Lower lobe of right lung (tissue), 2 donors: ENCODE data around the gene RXRG. TPM values are rescaled to one million over a fixed set of nuclear protein-coding genes. Genes with fewer than 3 reads are reported as not detected.
A peak's percentile ranks its signal among the peaks of the same experiment; 100 is the strongest.

Source experiments
- ATAC-seq, 2 donors: fragments of 200-7000 bp; cut with Tn5 transposase; one replicate each; pipeline ENCODE4 v1.9.1; 2020 to 2022; ENCODE audit warnings: mild to moderate bottlenecking in 2 of 2, moderate library complexity in 2 of 2
- DNase-seq: peaks from one replicate; pipeline ENCODE4 v3.0.0-alpha.2; 2020
- H3K27ac ChIP-seq: fragments of 200-600 bp; one replicate; pipeline ENCODE4 v1.8.0; 2022
- H3K27me3 ChIP-seq: fragments of 200-600 bp; one replicate; pipeline ENCODE4 v1.8.0; 2022; ENCODE audit warnings: low read depth
- H3K36me3 ChIP-seq: fragments of 200-600 bp; one replicate; pipeline ENCODE4 v1.8.0; 2022; ENCODE audit warnings: mild to moderate bottlenecking
- H3K4me1 ChIP-seq: fragments of 200-600 bp; one replicate; pipeline ENCODE4 v1.8.0; 2022
- H3K4me3 ChIP-seq: fragments of 200-600 bp; one replicate; pipeline ENCODE4 v1.8.0; 2022; ENCODE audit warnings: mild to moderate bottlenecking
- H3K9me3 ChIP-seq: fragments of 200-600 bp; one replicate; pipeline ENCODE4 v1.8.0; 2022
- intact Hi-C: fragments of 100-400 bp; cut with DNase I; formaldehyde crosslinking; loops from one replicate; pipeline ENCODE4 v1.11.0; 2022
- total RNA-seq: library from RNA; stranded (reverse); fragmentation: NEBNext Ultra II Directional; extraction: Animal tissue kit (Norgen Biotek cat#: 25700); gene quantifications from one replicate; pipeline ENCODE4 v1.2.1, GENCODE V29; 2021
- TF ChIP-seq, protein P1 (sequence below): fragments of 200-600 bp; IDR thresholded peaks from one replicate; pipeline ENCODE4 v1.8.0; 2022; ENCODE audit warnings: antibody characterized with exemption, mild to moderate bottlenecking
- donor health status: DM: no; HTN: yes; CAD: no; lungs with severe emphysema.

The RXRG gene
- total RNA-seq, 1 donor from 2014 or later: 8.4 TPM

DNA sequence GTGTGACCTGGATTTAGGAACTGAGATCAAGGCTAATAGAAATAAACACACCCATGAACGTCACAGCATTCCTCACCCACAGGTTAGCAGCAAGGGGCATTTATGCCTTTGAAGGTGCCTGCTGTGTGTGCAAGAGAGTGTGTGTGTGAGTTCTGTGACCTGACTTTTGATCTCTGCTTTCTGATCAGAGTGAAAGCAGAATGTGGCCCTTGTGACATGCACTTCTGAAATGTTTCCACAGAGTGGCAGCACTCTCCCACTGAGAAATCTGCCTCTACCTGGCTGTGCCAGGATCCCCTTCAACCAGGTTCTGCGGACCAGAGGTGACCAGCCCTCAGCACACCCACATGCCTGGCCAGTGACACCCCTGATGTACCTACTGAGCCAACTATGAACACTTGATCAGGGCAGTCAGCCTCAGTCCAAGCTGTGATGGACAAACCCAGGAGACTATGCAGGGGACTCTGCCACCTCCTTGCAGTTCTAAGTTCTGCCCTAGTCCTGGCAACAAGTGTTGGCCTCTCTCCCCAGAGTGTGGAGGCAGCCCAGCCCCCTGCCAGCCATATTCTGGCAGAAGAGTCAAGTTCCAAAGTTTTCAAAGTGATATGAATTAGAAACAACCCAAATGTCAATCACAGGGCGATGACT, 41.0 kb downstream of the RXRG start:
- DNase-seq (peak; percentile 47), ATAC-seq (peak; percentile 79)
- no peaks in the 10 kb centered on the region for H3K36me3 ChIP-seq
- no peak overlapping the region for H3K4me3 ChIP-seq
- H3K27ac ChIP-seq: no peak overlapping the region
- no peaks in the 10 kb centered on the region for H3K27me3 ChIP-seq
- H3K9me3 ChIP-seq: no peaks in the 10 kb centered on the region
- TF ChIP-seq, protein P1, sequence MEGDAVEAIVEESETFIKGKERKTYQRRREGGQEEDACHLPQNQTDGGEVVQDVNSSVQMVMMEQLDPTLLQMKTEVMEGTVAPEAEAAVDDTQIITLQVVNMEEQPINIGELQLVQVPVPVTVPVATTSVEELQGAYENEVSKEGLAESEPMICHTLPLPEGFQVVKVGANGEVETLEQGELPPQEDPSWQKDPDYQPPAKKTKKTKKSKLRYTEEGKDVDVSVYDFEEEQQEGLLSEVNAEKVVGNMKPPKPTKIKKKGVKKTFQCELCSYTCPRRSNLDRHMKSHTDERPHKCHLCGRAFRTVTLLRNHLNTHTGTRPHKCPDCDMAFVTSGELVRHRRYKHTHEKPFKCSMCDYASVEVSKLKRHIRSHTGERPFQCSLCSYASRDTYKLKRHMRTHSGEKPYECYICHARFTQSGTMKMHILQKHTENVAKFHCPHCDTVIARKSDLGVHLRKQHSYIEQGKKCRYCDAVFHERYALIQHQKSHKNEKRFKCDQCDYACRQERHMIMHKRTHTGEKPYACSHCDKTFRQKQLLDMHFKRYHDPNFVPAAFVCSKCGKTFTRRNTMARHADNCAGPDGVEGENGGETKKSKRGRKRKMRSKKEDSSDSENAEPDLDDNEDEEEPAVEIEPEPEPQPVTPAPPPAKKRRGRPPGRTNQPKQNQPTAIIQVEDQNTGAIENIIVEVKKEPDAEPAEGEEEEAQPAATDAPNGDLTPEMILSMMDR: peak; percentile 63
- H3K4me1 ChIP-seq: no peaks in the 10 kb centered on the region
- intact Hi-C loops: loop anchor here (10.0 kb wide), 1 partner anchor 511 kb away; no protein-coding TSS in a partner anchor

DNA sequence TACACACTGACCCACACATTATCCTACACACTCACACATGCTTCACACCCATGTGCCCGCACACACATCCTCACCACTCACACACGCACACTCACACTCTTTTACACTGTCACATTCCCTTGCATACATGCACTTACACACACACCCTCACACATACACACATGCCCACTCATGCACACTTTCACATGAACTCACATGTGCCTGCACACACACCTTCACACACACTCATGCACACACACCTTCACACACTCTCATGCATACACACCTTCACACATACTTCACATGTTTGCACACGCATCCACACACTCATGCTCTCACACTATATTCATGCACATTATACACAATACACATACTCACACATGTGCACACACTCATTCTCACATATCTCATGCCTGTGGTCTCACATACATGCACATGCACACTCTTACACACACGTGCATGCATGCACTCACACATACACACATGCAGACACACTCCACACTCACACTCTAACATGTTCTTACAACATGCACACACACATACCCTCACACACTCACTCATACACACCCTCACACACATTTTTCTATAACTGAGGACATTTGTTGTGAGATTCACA, 42.3 kb downstream of the RXRG start:
- ATAC-seq (no peak), DNase-seq (no peak)
- Histone ChIP-seq H3K27me3 (no peaks in the 10 kb centered on the region), H3K4me1 (peaks cover 10% of the 10 kb centered on the region), H3K9me3 (no peaks in the 10 kb centered on the region), H3K27ac (no peak overlapping the region), H3K36me3 (no peaks in the 10 kb centered on the region), H3K4me3 (no peak overlapping the region)
- intact Hi-C loops: loop anchor here (10.0 kb wide), 1 partner anchor 512 kb away; no protein-coding TSS in a partner anchor
- TF ChIP-seq, protein P1: no peak

DNA sequence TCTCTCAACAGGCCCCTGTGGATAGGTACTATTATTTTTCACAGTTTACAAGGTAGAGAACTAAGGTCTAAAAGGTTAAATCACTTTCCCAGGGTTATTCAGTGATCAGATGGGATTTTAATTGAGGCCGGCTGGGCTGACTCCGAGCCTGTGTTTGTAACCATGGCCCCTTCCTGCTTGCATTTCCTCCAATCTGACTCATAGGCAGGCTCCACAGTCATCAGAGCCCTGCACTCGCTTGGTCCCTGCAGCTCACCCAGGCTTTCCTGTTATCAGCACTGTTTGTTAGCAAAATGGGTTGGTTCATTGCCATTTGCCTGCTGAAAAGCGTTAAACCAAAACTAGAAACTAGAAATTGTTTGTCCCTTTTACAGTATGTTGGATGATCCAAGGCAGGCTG, 47.0 kb downstream of the RXRG start:
- no peak overlapping the region for H3K4me3 ChIP-seq
- peaks cover 23% of the 10 kb centered on the region for H3K27me3 ChIP-seq
- H3K4me1 ChIP-seq: peaks cover 19% of the 10 kb centered on the region
- ATAC-seq: no peak
- peak overlapping the region; percentile 32 for H3K27ac ChIP-seq
- intact Hi-C loops: loop anchor here (5.0 kb wide), 1 partner anchor 194 kb away; no protein-coding TSS in a partner anchor
- H3K36me3 ChIP-seq: no peaks in the 10 kb centered on the region
- TF ChIP-seq, protein P1: no peak
- DNase-seq: no peak
- no peaks in the 10 kb centered on the region for H3K9me3 ChIP-seq

DNA sequence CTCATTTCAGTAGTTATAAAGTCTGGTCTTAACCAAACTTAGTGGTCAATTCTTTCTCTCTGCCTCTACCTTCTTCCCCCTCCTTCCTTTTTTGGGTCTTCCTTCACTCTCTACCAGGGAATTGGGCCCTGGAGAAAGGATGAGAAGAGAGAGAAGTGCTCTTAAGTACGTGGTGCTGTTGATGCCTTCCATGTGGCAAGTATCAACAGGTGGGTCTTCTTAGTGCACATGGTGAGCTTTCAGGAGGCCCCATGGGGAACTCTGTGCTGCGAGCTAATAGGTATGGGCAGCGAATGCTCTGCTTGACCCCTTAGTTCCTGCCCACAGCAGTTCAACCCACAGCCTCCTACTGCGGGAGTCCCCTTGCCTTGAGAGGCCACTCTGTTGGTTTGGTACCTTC, 49.0 kb downstream of the RXRG start:
- Histone ChIP-seq H3K27ac (no peak overlapping the region), H3K36me3 (no peaks in the 10 kb centered on the region), H3K4me3 (no peak overlapping the region), H3K9me3 (no peaks in the 10 kb centered on the region), H3K27me3 (peaks cover 27% of the 10 kb centered on the region), H3K4me1 (peaks cover 23% of the 10 kb centered on the region)
- intact Hi-C loops: loop anchor here (5.0 kb wide), 1 partner anchor 196 kb away; no protein-coding TSS in a partner anchor
- ATAC-seq: no peak
- TF ChIP-seq, protein P1: no peak
- DNase-seq: no peak

DNA sequence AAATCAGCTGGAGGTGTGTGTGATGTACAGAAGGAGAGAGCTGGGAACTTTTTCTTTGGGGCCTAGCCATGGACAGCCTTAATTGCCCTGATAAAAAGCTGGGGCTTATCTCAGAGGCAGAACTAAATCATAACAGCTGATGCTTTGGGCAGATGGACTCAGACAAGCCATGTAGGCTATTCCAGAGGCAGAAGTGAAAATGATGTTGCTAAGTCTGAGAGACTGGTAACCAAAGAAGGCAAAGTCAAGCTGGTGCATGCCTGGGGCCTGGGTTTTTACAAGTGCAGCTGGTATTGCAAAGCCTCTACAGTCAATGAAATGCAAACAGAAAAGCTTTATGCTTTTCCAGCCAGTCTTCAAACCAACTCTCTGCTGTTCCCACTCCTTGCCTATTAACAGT, 49.4 kb downstream of the RXRG start:
- intact Hi-C loops: loop anchor here (5.0 kb wide), 1 partner anchor 197 kb away; no protein-coding TSS in a partner anchor
- Histone ChIP-seq H3K4me1 (peaks cover 23% of the 10 kb centered on the region), H3K36me3 (no peaks in the 10 kb centered on the region), H3K4me3 (no peak overlapping the region), H3K9me3 (no peaks in the 10 kb centered on the region), H3K27me3 (peaks cover 30% of the 10 kb centered on the region), H3K27ac (no peak overlapping the region)
- no peak for DNase-seq
- TF ChIP-seq, protein P1: no peak
- no peak for ATAC-seq
